B cell (primary cell): ENCODE results near the gene ZNF710. TPM values are rescaled to one million over a fixed set of nuclear protein-coding genes. Genes with fewer than 3 reads are reported as not detected.

Experiments used
- ATAC-seq: fragments of 200-7000 bp; cut with Tn5 transposase; one replicate; pipeline ENCODE4 v1.10.0; 2021; ENCODE audit warnings: low read depth, mild to moderate bottlenecking, moderate number of reproducible peaks, moderate library complexity
- CTCF ChIA-PET: fragments of 350-600 bp; sonication (Branson Sonifier 250); formaldehyde crosslinking; loops from one replicate; lab custom pipeline; 2021; ENCODE audit warnings: antibody characterized with exemption, inconsistent platforms; lab: Charles Lee
- POLR2A ChIA-PET: fragments of 350-600 bp; sonication (Branson Sonifier 250); formaldehyde crosslinking; loops from one replicate; lab custom pipeline; 2021; ENCODE audit warnings: antibody characterized with exemption; lab: Charles Lee
- DNase-seq: peaks from one replicate; pipeline ENCODE4 v3.0.0; 2013
- H2AFZ ChIP-seq: 2 replicates; pipeline ENCODE4 v1.6.1; 2012; ENCODE audit warnings: mild to moderate bottlenecking, low read depth, low read length; ENCODE audit not compliant: insufficient read depth, poor library complexity, severe bottlenecking
- H3K27ac ChIP-seq, 2 donors: 1 replicate in 1 of 2; 2 replicates in 1 of 2; pipeline ENCODE4 v1.5.1; 2012 to 2013; ENCODE audit warnings: low read length in 2 of 2, mild to moderate bottlenecking in 2 of 2, moderate library complexity in 1 of 2
- H3K27me3 ChIP-seq, 4 experiments: fragments of 200-600 bp in 1 of 4; sonication (generic) in 1 of 4; replicated peaks in 1 of 4; 1 replicate in 2 of 4; 2 replicates in 2 of 4; pipeline versions ENCODE4 v1.6.1 to v1.7.0; 2013 to 2016; ENCODE audit warnings: low read length in 3 of 4, mild to moderate bottlenecking in 2 of 4, mixed read lengths in 1 of 4, moderate library complexity in 1 of 4; ENCODE audit not compliant: insufficient read depth in 4 of 4, control insufficient read depth in 3 of 4; ENCODE audit errors: control extremely low read depth in 1 of 4
- H3K36me3 ChIP-seq, 2 experiments: replicated peaks in 1 of 2; 1 replicate in 1 of 2; 2 replicates in 1 of 2; pipeline versions ENCODE4 v1.6.1 to v1.7.1; 2013; ENCODE audit warnings: low read length in 1 of 2; ENCODE audit not compliant: insufficient read depth in 2 of 2, control insufficient read depth in 1 of 2; ENCODE audit errors: control extremely low read depth in 1 of 2, extremely low read depth in 1 of 2
- H3K4me1 ChIP-seq, 2 donors: fragments of 200-600 bp in 1 of 2; sonication (generic) in 1 of 2; 1 replicate in 1 of 2; 2 replicates in 1 of 2; pipeline versions ENCODE4 v1.5.1 to v1.6.1; 2013 to 2017; ENCODE audit warnings: low read length in 2 of 2; ENCODE audit not compliant: control insufficient read depth in 2 of 2, insufficient read depth in 2 of 2
- H3K4me2 ChIP-seq: replicated peaks from 2 replicates; pipeline ENCODE3; 2012; ENCODE audit warnings: mild to moderate bottlenecking, low read depth, low read length; ENCODE audit not compliant: poor library complexity, severe bottlenecking
- H3K4me3 ChIP-seq, 5 experiments: fragments of 200-600 bp in 1 of 5; sonication (generic) in 1 of 5; 1 replicate in 3 of 5; 2 replicates in 2 of 5; pipeline versions ENCODE4 v1.5.1 to v1.7.0; 2011 to 2016; ENCODE audit warnings: low read length in 4 of 5, mild to moderate bottlenecking in 4 of 5, low read depth in 2 of 5, control low read depth in 1 of 5, moderate library complexity in 1 of 5; ENCODE audit not compliant: insufficient read depth in 1 of 5; ENCODE audit errors: control extremely low read depth in 1 of 5, extremely low read depth in 1 of 5
- H3K79me2 ChIP-seq: fragments of 200-600 bp; sonication (generic); one replicate; pipeline ENCODE4 v1.6.0; 2016; ENCODE audit warnings: low read length; ENCODE audit not compliant: control insufficient read depth, insufficient read depth
- H3K9ac ChIP-seq: fragments of 200-600 bp; sonication (generic); 2 replicates; pipeline ENCODE4 v1.6.1; 2017; ENCODE audit warnings: mild to moderate bottlenecking, low read length, moderate library complexity
- H3K9me3 ChIP-seq, 3 donors: one replicate each; pipeline versions ENCODE4 v1.6.1 to v1.7.1; 2013; ENCODE audit warnings: low read length in 2 of 3; ENCODE audit not compliant: control insufficient read depth in 2 of 3, insufficient read depth in 1 of 3; ENCODE audit errors: control extremely low read depth in 1 of 3
- H4K20me1 ChIP-seq: 2 replicates; pipeline ENCODE4 v1.6.0; 2012; ENCODE audit warnings: mild to moderate bottlenecking, low read length; ENCODE audit not compliant: insufficient read depth, control insufficient read depth, poor library complexity, severe bottlenecking
- H3K27ac Mint-ChIP-seq: one replicate; pipeline ENCODE4 v1.8.0; 2021; ENCODE audit warnings: mixed read lengths
- H3K27me3 Mint-ChIP-seq: one replicate; pipeline ENCODE4 v1.8.0; 2021; ENCODE audit warnings: mixed read lengths
- H3K4me1 Mint-ChIP-seq: one replicate; pipeline ENCODE4 v1.8.0; 2021; ENCODE audit warnings: mixed read lengths
- H3K4me3 Mint-ChIP-seq: one replicate; pipeline ENCODE4 v1.8.0; 2021; ENCODE audit warnings: mixed read lengths
- H3K9me3 Mint-ChIP-seq: one replicate; pipeline ENCODE4 v1.8.0; 2022; ENCODE audit warnings: mixed read lengths; ENCODE audit not compliant: insufficient read depth
- CTCF ChIP-seq: fragments of 200-600 bp; IDR thresholded peaks from one replicate; pipeline ENCODE4 v1.8.0; 2022; ENCODE audit warnings: antibody characterized with exemption, mild to moderate bottlenecking
- EZH2 ChIP-seq: IDR thresholded peaks from 2 replicates; pipeline ENCODE4 v1.6.1; 2012; ENCODE audit warnings: borderline replicate concordance, low read depth, mild to moderate bottlenecking, moderate library complexity, low read length; ENCODE audit not compliant: insufficient read depth, poor library complexity, severe bottlenecking
- WGBS: methylation state at CpG from one replicate; pipeline ENCODE4 v1.1.5; 2013; ENCODE audit warnings: missing lambda C conversion rate; ENCODE audit not compliant: insufficient coverage; 5-methylcytosine and 5-hydroxymethylcytosine counted together
- intact Hi-C: fragments of 100-400 bp; cut with micrococcal nuclease; formaldehyde crosslinking; loops from one replicate; pipeline ENCODE4 v1.10.0; 2022
- polyA plus RNA-seq: library from polyadenylated mRNA; depleted of rRNA; stranded (reverse); fragments of >200 nt; gene quantifications from 2 replicates; pipeline ENCODE4 v1.2.3, GENCODE V29; 2012
- total RNA-seq, 2 donors: library from RNA; stranded (reverse); fragments of 120-200 nt in 1 of 2; gene quantifications; 1 replicate in 1 of 2; 2 replicates in 1 of 2; pipeline versions ENCODE4 v1.2.3 to v1.2.4, GENCODE V29; 2013 to 2022

Gene ZNF710
- total and polyA plus RNA-seq, 2 donors (not counting 1 experiment from before 2014, with no cell fraction given) = 8.7 to 38.7 TPM

GRCh38 chr15:90099868-90100831, 99.0 kb downstream of the ZNF710 start:
- H3K27ac ChIP-seq = peak overlapping the region; percentile 47 to 81
- peak overlapping the region; percentile 90 for H3K4me3 Mint-ChIP-seq
- no peak overlapping the region for H3K9ac ChIP-seq
- no peaks in the 10 kb centered on the region for H3K27me3 ChIP-seq
- DNase-seq (no peak), ATAC-seq (no peak)
- WGBS = 89% methylated on average over 8 of the region's 11 CpGs
- peaks cover 59% of the 10 kb centered on the region for H3K4me1 Mint-ChIP-seq
- H3K4me3 ChIP-seq = no peak overlapping the region
- H3K36me3 ChIP-seq = peaks cover 0 to under 1% of the 10 kb centered on the region in 2 experiments
- H3K4me1 ChIP-seq = peaks cover 54 to 68% of the 10 kb centered on the region in 2 donors
- POLR2A ChIA-PET = interaction anchor here (0.5 to 1.3 kb wide), 2 partner anchors 115 to 206 kb away, joined by 3 read pairs; partner anchors contain the start of gene AP3S2
- peaks cover 68% of the 10 kb centered on the region for H3K79me2 ChIP-seq
- no peaks in the 10 kb centered on the region for H3K9me3 ChIP-seq
- H3K27ac Mint-ChIP-seq = peak overlapping the region; percentile 97
- intact Hi-C loops = loop anchor here (2.0 to 5.0 kb wide), 2 partner anchors 69 to 132 kb away; partner anchors contain the start of genes CIB1 and GDPGP1
- no peaks in the 10 kb centered on the region for H3K9me3 Mint-ChIP-seq
- H3K4me2 ChIP-seq = peak overlapping the region; percentile 77
- no peaks in the 10 kb centered on the region for H3K27me3 Mint-ChIP-seq
- no peak for TF ChIP-seq EZH2
- TF ChIP-seq CTCF = no peak
- H2AFZ ChIP-seq = peak overlapping the region; percentile 45
- CTCF ChIA-PET = interaction anchor here (0.8 to 3.8 kb wide), 6 partner anchors 14 to 202 kb away, joined by 3 to 13 read pairs (median 5); no protein-coding TSS in a partner anchor
- no peaks in the 10 kb centered on the region for H4K20me1 ChIP-seq
